K562 (cell line): Measurements from ENCODE around the gene USP48. TPM values are rescaled to one million over a fixed set of nuclear protein-coding genes. Genes with fewer than 3 reads are reported as not detected.

Experiments
- E2F6 ChIP-seq, 2 experiments: IDR thresholded peaks; 2 replicates each; pipeline ENCODE4 v1.6.1; 2011; ENCODE audit warnings: borderline replicate concordance in 1 of 2, control low read depth in 1 of 2, low read depth in 1 of 2, low read length in 1 of 2, mild to moderate bottlenecking in 1 of 2, mixed read lengths in 1 of 2, moderate library complexity in 1 of 2; ENCODE audit not compliant: insufficient read depth in 1 of 2, insufficient read length in 1 of 2, poor library complexity in 1 of 2, severe bottlenecking in 1 of 2; ENCODE audit errors: extremely low read depth in 1 of 2
- EP400 ChIP-seq: fragments of 450-650 bp; IDR thresholded peaks from 2 replicates; pipeline ENCODE4 v1.6.1; 2017; ENCODE audit warnings: antibody characterized with exemption, mild to moderate bottlenecking, moderate library complexity
- FOS ChIP-seq: IDR thresholded peaks from 3 replicates; pipeline ENCODE4 v1.6.1; 2011; ENCODE audit not compliant: insufficient read length; ENCODE audit errors: extremely low read depth
- KAT8 ChIP-seq: fragments of 450-650 bp; IDR thresholded peaks from 2 replicates; pipeline ENCODE4 v1.6.1; 2016; ENCODE audit warnings: low read depth, mild to moderate bottlenecking
- KDM2B ChIP-seq: fragments of 250-450 bp; sonication (Bioruptor Pico); IDR thresholded peaks from 2 replicates; pipeline ENCODE4 v1.8.0; 2021; ENCODE audit warnings: mild to moderate bottlenecking, moderate library complexity
- LEF1 ChIP-seq: fragments of 450-650 bp; IDR thresholded peaks from 2 replicates; pipeline ENCODE4 v1.6.1; 2016; ENCODE audit warnings: mild to moderate bottlenecking
- NFIX ChIP-seq: fragments of 250-450 bp; sonication (Bioruptor Pico); IDR thresholded peaks from 2 replicates; pipeline ENCODE4 v1.4.0; 2020; ENCODE audit warnings: low read depth, mild to moderate bottlenecking, moderate library complexity
- REST ChIP-seq, 2 experiments: fragments of 450-650 bp; formaldehyde crosslinking in 1 of 2; IDR thresholded peaks; 2 replicates each; pipeline versions ENCODE4 v1.4.0 to v1.6.1; 2014 to 2020; ENCODE audit warnings: mild to moderate bottlenecking in 2 of 2, borderline replicate concordance in 1 of 2, low read depth in 1 of 2
- TARDBP ChIP-seq: fragments of 450-650 bp; IDR thresholded peaks from 2 replicates; pipeline ENCODE4 v1.6.1; 2016
- ZEB2 ChIP-seq: fragments of 450-650 bp; IDR thresholded peaks from 2 replicates; pipeline ENCODE4 v1.6.1; 2016
- ZNF449 ChIP-seq: fragments of 250-450 bp; sonication (Bioruptor Pico); IDR thresholded peaks from 2 replicates; pipeline ENCODE4 v1.8.0; 2022; ENCODE audit warnings: moderate library complexity, mild to moderate bottlenecking, inconsistent platforms
- ZNF740 ChIP-seq, 3 experiments: fragments of 200-800 bp in 1 of 3; sonication (Bioruptor generic) in 1 of 3; sonication (generic) in 1 of 3; formaldehyde crosslinking in 1 of 3; IDR thresholded peaks; 2 replicates each; pipeline versions ENCODE4 v1.6.1 to v1.8.0; 2016 to 2022; ENCODE audit warnings: mild to moderate bottlenecking in 2 of 3, missing compliant biosample characterization in 2 of 3, missing genetic modification characterization in 2 of 3, missing genetic modification reagents in 1 of 3
- ZNF76 ChIP-seq: fragments of 250-450 bp; sonication (Bioruptor Pico); IDR thresholded peaks from 2 replicates; pipeline ENCODE4 v1.4.0; 2020; ENCODE audit warnings: mild to moderate bottlenecking, moderate library complexity, borderline replicate concordance
- ZNF780A ChIP-seq: fragments of 250-450 bp; sonication (Bioruptor Pico); IDR thresholded peaks from 2 replicates; pipeline ENCODE4 v1.5.0; 2021; ENCODE audit warnings: mild to moderate bottlenecking
- polyA plus RNA-seq, 8 experiments: library from polyadenylated mRNA; depleted of rRNA in 4 of 8; stranded (reverse) in 5 of 8; unstranded in 3 of 8; fragments of >200 nt; fragmentation: Nextera tagmentation in 2 of 8; fragmentation: Illumina TruSeq in 1 of 8; extraction: Ambion mirVana in 2 of 8; extraction: Trizol in 1 of 8; gene quantifications; 2 replicates each; pipeline versions ENCODE4 v1.2.1 to v1.2.3, GENCODE V29; 2011 to 2014; ENCODE audit warnings: inconsistent platforms in 1 of 8, missing spikeins in 1 of 8
- total RNA-seq, 7 experiments: library from RNA; depleted of rRNA in 6 of 7; stranded (reverse); fragments of >200 nt in 6 of 7; fragmentation: Illumina TruSeq in 2 of 7; extraction: Trizol in 2 of 7; gene quantifications; 2 replicates each; pipeline versions ENCODE4 v1.2.1 to v1.2.3, GENCODE V29; 2011 to 2021; ENCODE audit warnings: low replicate concordance in 1 of 7

USP48 gene
- total and polyA plus RNA-seq, 9 of the 15 experiments (the other 6 are each of a cell fraction or from before 2014, with no cell fraction given): 23.3 to 123 (median 106) TPM

GRCh38 chr1:21668951-21669257 lies 114.0 kb downstream of the USP48 start (continued):
- TF ChIP-seq ZNF76 (CRISPR knock-in tag): no peak
- TF ChIP-seq ZNF740 (CRISPR knock-in tag; IDR thresholded peaks at IDR 0.05): no peak
- 0 out of 4 replicates have a peak, but pooled peaks of 1 of the 2 experiments have one; percentile 54 for TF ChIP-seq ZNF740 (tag; IDR thresholded peaks at IDR 0.05)
- TF ChIP-seq E2F6 (IDR thresholded peaks at IDR 0.05; ENCODE audit: borderline replicate concordance in 1 of 2, extremely low read depth in 1 of 2, insufficient read depth in 1 of 2, insufficient read length in 1 of 2, low read depth in 1 of 2, low read length in 1 of 2, poor library complexity in 1 of 2, severe bottlenecking in 1 of 2): peak in 1 of 2 experiments; percentile 2
- no peak for TF ChIP-seq ZNF780A (CRISPR knock-in tag)
- TF ChIP-seq FOS: no peak
- TF ChIP-seq ZEB2: no peak
- TF ChIP-seq KDM2B (CRISPR knock-in tag): no peak
- no peak for TF ChIP-seq ZNF449
- TF ChIP-seq REST (IDR thresholded peaks at IDR 0.05; ENCODE audit: borderline replicate concordance): no peak
- TF ChIP-seq REST (CRISPR knock-in tag; IDR thresholded peaks at IDR 0.05; ENCODE audit: low read depth): no peak
- TF ChIP-seq NFIX (CRISPR knock-in tag): no peak
- no peak for TF ChIP-seq LEF1
- TF ChIP-seq TARDBP: no peak
- no peak for TF ChIP-seq EP400
- TF ChIP-seq KAT8: no peak
